ENCODE measurements around the gene GSTM1.
"Not testable (repeated sequence)": the region's sequence is repeated elsewhere in the genome, so short reads cannot be mapped to it uniquely, and the experiment has no call there.

GSTM1 gene

DNA sequence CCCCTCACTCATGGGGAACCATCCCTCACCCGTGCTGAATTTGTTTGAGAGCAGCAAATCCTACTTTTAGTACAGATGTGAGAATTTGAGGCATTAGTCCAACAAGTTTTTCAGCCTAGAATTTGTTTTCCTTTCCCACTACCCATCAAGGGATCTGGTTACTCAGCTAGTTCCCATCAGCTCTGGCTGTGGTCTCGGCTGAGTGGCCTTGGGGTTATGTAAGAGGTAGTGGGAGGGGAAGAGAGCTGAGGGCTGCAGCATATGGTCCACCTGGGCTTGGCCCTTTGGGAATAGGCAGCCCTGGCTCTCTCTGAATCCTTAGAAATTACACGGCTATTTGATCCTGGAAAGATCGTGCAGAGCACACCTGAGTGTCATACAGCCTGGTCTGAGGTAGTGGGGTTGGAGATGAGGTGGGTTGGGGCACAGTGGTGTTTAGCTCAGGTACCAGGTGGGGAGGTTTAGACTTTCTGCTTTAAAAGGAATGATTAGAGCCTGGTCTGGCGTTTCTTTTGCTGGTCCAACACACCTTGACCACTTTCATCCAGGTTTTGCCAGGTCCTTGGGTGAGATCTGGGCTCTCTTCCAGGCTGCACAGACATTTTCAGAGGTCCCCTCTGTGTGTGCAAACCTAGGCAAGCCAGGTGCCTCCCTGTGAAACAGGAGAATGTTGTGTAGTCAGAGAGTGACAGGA lies 27.5 kb upstream of the GSTM1 start:
- no peak for DNase-seq (ENCODE audit: low read depth in 3 of 3)

DNA sequence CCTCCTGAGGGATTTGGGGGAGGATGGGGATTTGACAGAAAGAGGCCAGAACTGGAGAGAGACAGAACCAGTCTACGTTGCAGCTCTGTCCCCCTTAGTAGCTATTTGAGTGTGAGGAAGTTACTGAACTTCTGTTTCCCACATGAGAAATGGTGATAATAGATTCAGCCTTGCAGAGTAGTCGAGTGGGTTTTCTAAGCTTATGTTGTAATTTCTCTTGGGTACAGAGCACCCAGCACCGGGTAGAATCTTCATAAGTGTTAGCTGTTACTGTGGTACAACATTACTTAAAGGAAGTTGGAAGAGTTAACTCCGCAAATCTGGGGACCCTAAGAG lies 27.0 kb upstream of the GSTM1 start:
- not testable (repeated sequence) for DNase-seq (ENCODE audit: low read depth in 3 of 3)

- DNase-seq (ENCODE audit: low read depth in 3 of 3) = no peak
Observed at GRCh38 chr1:109661391-109661790, 26.2 kb upstream of the GSTM1 start.

GRCh38 chr1:109664671-109665070 lies 22.9 kb upstream of the GSTM1 start:
- DNase-seq (ENCODE audit: low read depth in 3 of 3) = no peak

DNA sequence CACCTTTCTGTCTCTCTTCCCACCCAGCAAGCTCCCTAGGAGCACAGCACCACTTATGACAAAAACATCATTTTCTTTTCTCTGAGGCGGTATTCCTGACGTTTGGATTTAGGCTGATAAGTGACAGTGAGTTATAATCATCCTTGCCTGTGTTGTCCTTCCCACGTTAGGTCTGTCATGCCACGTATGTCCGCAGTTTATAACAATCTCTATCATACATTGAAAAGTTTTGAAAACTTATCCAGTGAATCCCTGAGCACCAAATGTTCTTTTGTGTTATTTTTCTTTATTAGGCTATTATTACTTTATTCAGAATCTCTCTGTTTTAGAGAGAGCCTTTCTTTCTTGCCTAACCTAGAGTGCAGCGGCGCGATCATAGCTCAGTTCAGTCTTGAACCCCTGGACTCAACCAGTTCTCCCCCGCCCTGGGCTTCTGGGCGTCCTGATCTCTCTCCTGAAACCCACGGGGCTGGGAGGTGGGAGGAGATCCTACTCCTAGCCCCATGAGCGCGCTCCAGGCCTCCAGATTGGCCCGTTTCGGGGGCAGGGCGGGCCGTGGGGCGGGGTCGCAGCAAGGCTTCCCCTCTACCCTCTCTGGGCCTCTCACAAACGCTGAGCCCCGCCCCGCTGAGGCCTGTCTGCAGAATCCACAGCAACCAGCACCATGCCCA lies 20.0 kb upstream of the GSTM1 start, which contains the start of gene GSTM2:
Gene GSTM2 (plus strand): TSS at position 606 of the 671 bp plus-strand sequence. CDS start 59 bp downstream, at position 665.
- peak; percentile 60 to 66 (median 63) for DNase-seq (ENCODE audit: low read depth in 3 of 3)

- DNase-seq (ENCODE audit: low read depth in 3 of 3) = no peak
Observed at GRCh38 chr1:109668123-109668775, 19.4 kb upstream of the GSTM1 start.

- no peak for DNase-seq (ENCODE audit: low read depth in 3 of 3)
Observed at GRCh38 chr1:109669246-109669948, 18.2 kb upstream of the GSTM1 start.

GRCh38 chr1:109669949-109670302 lies 17.7 kb upstream of the GSTM1 start:
- not testable (repeated sequence) for DNase-seq (ENCODE audit: low read depth in 3 of 3)

DNA sequence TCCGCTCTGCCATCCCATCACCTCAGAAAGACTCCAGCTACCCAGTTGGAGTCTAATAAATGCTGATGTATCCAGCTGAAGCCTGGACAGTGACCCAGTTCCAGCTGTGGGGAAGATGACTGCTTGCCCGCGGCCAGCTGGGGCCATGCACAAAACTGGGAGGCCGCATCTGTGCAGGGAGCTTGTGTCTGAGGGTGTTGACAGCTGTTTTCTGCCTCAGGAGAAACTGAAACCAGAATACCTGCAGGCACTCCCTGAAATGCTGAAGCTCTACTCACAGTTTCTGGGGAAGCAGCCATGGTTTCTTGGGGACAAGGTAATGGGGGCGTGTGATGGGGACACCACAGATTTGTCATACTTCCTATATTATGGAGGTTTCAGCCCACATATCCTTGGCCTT lies 16.6 kb upstream of the GSTM1 start:
- no peak for DNase-seq (ENCODE audit: low read depth in 3 of 3)

DNA sequence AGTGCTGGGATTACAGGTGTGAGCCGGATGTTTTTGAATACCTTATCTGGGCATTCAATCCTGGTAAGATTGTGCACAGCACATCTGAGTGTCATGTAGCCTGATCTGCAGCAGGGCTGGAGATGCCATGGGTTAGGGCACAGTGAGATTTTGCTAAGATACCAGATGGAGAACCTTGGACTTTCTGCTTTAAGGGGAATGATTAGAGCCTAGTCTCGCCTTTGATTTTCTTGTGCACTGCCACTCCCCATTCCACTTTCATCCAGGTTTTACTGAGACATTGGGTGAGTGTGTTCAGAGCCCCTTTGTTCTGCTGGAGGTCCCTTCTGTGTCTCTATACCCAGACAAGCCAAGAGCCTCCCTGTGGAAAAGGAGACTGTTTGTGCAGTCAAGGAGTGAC lies 13.8 kb upstream of the GSTM1 start:
- DNase-seq (ENCODE audit: low read depth in 3 of 3) = not testable (repeated sequence)

- not testable (repeated sequence) for DNase-seq (ENCODE audit: low read depth in 3 of 3)
Observed at GRCh38 chr1:109676683-109677381, 10.8 kb upstream of the GSTM1 start.

GRCh38 chr1:109677459-109677858 lies 10.2 kb upstream of the GSTM1 start:
- no peak for DNase-seq (ENCODE audit: low read depth in 3 of 3)

- DNase-seq (ENCODE audit: low read depth in 3 of 3) = not testable (repeated sequence)
Observed at GRCh38 chr1:109678637-109679036, 9.0 kb upstream of the GSTM1 start.

DNA sequence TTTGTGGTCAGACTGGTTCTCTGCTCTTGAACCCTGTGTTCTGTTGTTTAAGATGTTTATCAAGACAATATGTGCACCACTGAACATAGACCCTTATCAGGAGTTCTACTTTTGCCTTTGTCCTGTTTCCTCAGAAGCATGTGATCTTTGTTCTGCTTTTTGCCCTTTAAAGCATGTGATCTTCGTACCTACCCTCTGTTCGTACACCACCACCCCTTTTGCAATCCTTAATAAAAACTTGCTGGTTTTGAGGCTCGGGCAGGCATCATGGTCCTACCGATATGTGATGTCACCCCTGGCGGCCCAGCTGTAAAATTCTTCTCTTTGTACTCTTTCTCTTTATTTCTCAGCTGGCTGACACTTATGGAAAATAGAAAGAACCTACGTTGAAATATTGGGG lies 2.8 kb upstream of the GSTM1 start:
- DNase-seq (ENCODE audit: low read depth in 3 of 3) = not testable (repeated sequence)

GRCh38 chr1:109685399-109685798 lies 2.2 kb upstream of the GSTM1 start:
- not testable (repeated sequence) for DNase-seq (ENCODE audit: low read depth in 3 of 3)

DNA sequence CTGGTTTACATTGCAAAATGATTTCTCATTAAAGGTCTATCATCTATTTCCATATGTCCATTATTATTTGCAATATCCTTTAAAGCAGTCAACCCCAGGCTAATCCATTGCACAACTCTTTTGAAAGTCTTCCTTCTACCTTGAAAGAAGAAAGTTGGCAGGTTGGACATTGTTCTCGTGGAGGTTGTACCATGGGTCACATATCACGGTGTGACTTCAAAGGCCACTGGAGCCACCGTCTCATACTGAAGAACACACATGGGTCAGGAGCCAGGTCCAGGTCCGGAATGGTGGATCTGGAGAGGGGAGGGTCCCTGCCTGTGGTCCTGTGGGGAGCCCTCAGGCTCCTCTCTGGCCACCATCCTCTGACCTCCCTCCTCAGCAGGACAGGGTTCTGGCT lies 1.7 kb upstream of the GSTM1 start:
- not testable (repeated sequence) for DNase-seq (ENCODE audit: low read depth in 3 of 3)

DNA sequence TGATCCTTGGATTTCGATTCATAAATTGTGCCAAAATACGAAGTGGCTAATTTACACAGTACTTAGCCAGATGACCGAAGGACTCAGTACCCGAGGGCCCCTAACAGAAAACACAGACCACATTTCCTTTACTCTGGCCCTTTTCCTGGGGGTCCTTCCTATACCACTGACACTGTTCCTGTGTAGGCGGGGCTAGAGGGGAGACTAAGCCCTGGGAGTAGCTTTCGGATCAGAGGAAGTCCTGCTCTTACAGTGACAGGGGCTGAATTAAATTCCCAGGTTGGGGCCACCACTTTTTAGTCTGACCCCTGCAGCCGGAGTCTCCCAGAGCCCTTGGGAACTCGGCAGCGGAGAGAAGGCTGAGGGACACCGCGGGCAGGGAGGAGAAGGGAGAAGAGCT lies 508 bp upstream of the GSTM1 start:
- DNase-seq (ENCODE audit: low read depth in 3 of 3) = not testable (repeated sequence)

GRCh38 chr1:109689844-109690405 lies 2.3 kb downstream of the GSTM1 start:
- DNase-seq (ENCODE audit: low read depth in 3 of 3) = no peak

- DNase-seq (ENCODE audit: low read depth in 3 of 3) = no peak
Observed at GRCh38 chr1:109691759-109692158, 4.1 kb downstream of the GSTM1 start.

DNA sequence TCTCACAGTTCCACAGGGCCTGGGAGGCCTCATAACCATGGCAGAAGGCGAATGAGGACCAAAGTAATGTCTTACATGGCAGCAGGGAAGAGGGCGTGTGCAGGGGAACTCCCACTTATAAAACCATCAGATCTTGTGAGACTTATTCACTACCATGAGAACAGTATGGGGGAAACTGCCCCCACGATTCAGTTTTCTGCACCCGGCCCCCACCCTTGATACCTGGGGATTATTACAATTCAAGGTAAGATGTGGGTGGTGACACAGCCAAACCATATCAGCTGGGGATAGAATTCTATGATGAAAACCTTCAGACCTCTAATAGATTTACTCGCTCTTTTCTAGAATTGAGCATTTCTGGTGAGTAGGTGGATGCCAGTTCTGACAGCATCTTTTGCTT lies 6.8 kb downstream of the GSTM1 start:
- DNase-seq (ENCODE audit: low read depth in 3 of 3) = not testable (repeated sequence)

DNA sequence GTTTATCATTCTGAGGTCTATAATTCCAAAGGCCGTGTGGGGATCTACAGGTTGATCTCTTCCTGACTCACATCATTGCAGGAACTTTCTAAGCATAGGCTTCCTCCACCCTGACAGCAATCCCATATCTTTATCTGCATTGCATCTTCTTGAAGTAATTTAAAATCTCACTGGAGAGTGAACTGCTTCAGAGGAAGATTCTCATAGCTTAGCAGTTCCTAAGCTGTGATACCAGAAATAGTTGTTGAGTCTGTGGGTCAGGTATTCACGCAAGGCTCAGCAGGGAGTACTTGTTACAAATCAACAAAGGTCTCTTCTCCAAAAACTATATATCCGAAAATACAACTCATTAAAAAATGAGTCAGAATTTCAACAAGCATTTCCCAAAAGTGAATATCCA lies 7.5 kb downstream of the GSTM1 start:
- DNase-seq (ENCODE audit: low read depth in 3 of 3) = not testable (repeated sequence)

Measured in stimulated activated CD4-positive, alpha-beta T cell treated with anti-CD3 and anti-CD28 coated beads, TNF-alpha, amount 100 ng/mL, for 4 hours (primary cell).